Ecto neural progenitor cell (in vitro differentiated cells): Measurements from ENCODE around the gene PACC1.

Source experiments
- DNase-seq: peaks from one replicate; pipeline ENCODE4 v3.0.0-alpha.2; 2018; ENCODE audit warnings: low spot score

PACC1 gene

GRCh38 chr1:212437179-212437798, 22.6 kb upstream of the PACC1 start:
- no peak for DNase-seq

GRCh38 chr1:212434992-212435391, 20.3 kb upstream of the PACC1 start:
- DNase-seq: no peak

- no peak for DNase-seq
These were observed 19.1 kb upstream of the PACC1 start for GRCh38 chr1:212433577-212434462.

GRCh38 chr1:212432661-212433576, 18.2 kb upstream of the PACC1 start, which contains the start of gene NENF:
Gene NENF (plus strand): TSS chr1:212432920. CDS start chr1:212432944, 24 bp downstream.
- peak; percentile 82 for DNase-seq

GRCh38 chr1:212432272-212432660, 17.6 kb upstream of the PACC1 start:
- DNase-seq: no peak

GRCh38 chr1:212431644-212432043, 17.0 kb upstream of the PACC1 start:
- DNase-seq: no peak

- DNase-seq: no peak
These were observed 16.3 kb upstream of the PACC1 start for GRCh38 chr1:212430955-212431394.

- DNase-seq: no peak
These were observed 15.7 kb upstream of the PACC1 start for GRCh38 chr1:212430416-212430815.

- DNase-seq: no peak
These were observed 13.8 kb upstream of the PACC1 start for GRCh38 chr1:212428496-212428895.

GRCh38 chr1:212423879-212424278, 9.2 kb upstream of the PACC1 start:
- DNase-seq: no peak

- no peak for DNase-seq
These were observed 6.5 kb upstream of the PACC1 start for GRCh38 chr1:212421165-212421564.

GRCh38 chr1:212415107-212415841, 588 bp upstream of the PACC1 start:
- no peak for DNase-seq

GRCh38 chr1:212413902-212414327, 771 bp downstream of the PACC1 start:
- peak; percentile 64 for DNase-seq

- DNase-seq: no peak
These were observed 2.3 kb downstream of the PACC1 start for GRCh38 chr1:212412374-212412773.

- DNase-seq: no peak
These were observed 4.4 kb downstream of the PACC1 start for GRCh38 chr1:212410231-212410820.

GRCh38 chr1:212402666-212403321, 11.9 kb downstream of the PACC1 start:
- no peak for DNase-seq

- DNase-seq: no peak
These were observed 12.7 kb downstream of the PACC1 start for GRCh38 chr1:212401838-212402582.

GRCh38 chr1:212401042-212401441, 13.6 kb downstream of the PACC1 start:
- DNase-seq: no peak

- DNase-seq: no peak
These were observed 17.5 kb downstream of the PACC1 start for GRCh38 chr1:212397171-212397570.

GRCh38 chr1:212396638-212397037, 18.0 kb downstream of the PACC1 start:
- no peak for DNase-seq
